Activated CD8-positive, alpha-beta memory T cell treated with anti-CD3 and anti-CD28 coated beads, Interleukin-2, amount 50 U/mL, for 4 hours (primary cell): ENCODE results near the gene PDCD6IP.
"Not testable (repeated sequence)": the region's sequence is repeated elsewhere in the genome, so short reads cannot be mapped to it uniquely, and the experiment has no call there.

ENCODE experiments used
- DNase-seq: peaks from one replicate; pipeline ENCODE4 v3.0.0-alpha.2; 2020

PDCD6IP gene

GRCh38 chr3:33798418-33799201 lies at the start of gene PDCD6IP:
TSS of gene PDCD6IP (plus strand) at chr3:33798630. CDS start at chr3:33798729, 99 bp downstream.
- DNase-seq = peak; percentile 85

GRCh38 chr3:33749546-33750210 lies 48.8 kb upstream of the PDCD6IP start:
- no peak for DNase-seq

GRCh38 chr3:33750211-33750548 lies 48.2 kb upstream of the PDCD6IP start:
- DNase-seq = no peak

- DNase-seq = no peak
Measured at GRCh38 chr3:33751336-33751735, 47.1 kb upstream of the PDCD6IP start.

- not testable (repeated sequence) for DNase-seq
Measured at GRCh38 chr3:33754391-33754790, 44.0 kb upstream of the PDCD6IP start.

- no peak for DNase-seq
Measured at GRCh38 chr3:33758281-33758680, 40.1 kb upstream of the PDCD6IP start.

- DNase-seq = no peak
Measured at GRCh38 chr3:33758864-33759263, 39.6 kb upstream of the PDCD6IP start.

GRCh38 chr3:33768578-33769330 lies 29.7 kb upstream of the PDCD6IP start:
- no peak for DNase-seq

- no peak for DNase-seq
Measured at GRCh38 chr3:33773637-33774036, 24.8 kb upstream of the PDCD6IP start.

- no peak for DNase-seq
Measured at GRCh38 chr3:33775363-33775762, 23.1 kb upstream of the PDCD6IP start.

- DNase-seq = no peak
Measured at GRCh38 chr3:33777996-33778395, 20.4 kb upstream of the PDCD6IP start.

GRCh38 chr3:33779751-33780150 lies 18.7 kb upstream of the PDCD6IP start:
- DNase-seq = no peak

GRCh38 chr3:33781413-33781812 lies 17.0 kb upstream of the PDCD6IP start:
- not testable (repeated sequence) for DNase-seq

GRCh38 chr3:33786565-33787327 lies 11.7 kb upstream of the PDCD6IP start:
- DNase-seq = no peak

GRCh38 chr3:33787328-33788009 lies 11.0 kb upstream of the PDCD6IP start:
- peak; percentile 54 for DNase-seq

- no peak for DNase-seq
Measured at GRCh38 chr3:33789183-33789954, 9.1 kb upstream of the PDCD6IP start.

GRCh38 chr3:33790091-33790490 lies 8.3 kb upstream of the PDCD6IP start:
- no peak for DNase-seq

GRCh38 chr3:33791477-33792166 lies 6.8 kb upstream of the PDCD6IP start:
- DNase-seq = no peak

GRCh38 chr3:33792167-33792892 lies 6.1 kb upstream of the PDCD6IP start:
- no peak for DNase-seq

GRCh38 chr3:33795131-33795530 lies 3.3 kb upstream of the PDCD6IP start:
- no peak for DNase-seq
